Right atrium auricular region (tissue), 2 donors: ENCODE results near the gene SPAG4. TPM values are rescaled to one million over a fixed set of nuclear protein-coding genes. Genes with fewer than 3 reads are reported as not detected.

Experiments used
- DNase-seq: peaks from one replicate; pipeline ENCODE4 v3.0.0-alpha.2; 2019; ENCODE audit warnings: low spot score
- H3K27ac ChIP-seq, 2 donors: fragments of 200-600 bp; sonication (generic); 1 replicate in 1 of 2; 2 replicates in 1 of 2; pipeline ENCODE4 v1.5.1; 2016 to 2019
- H3K27me3 ChIP-seq, 2 donors: fragments of 200-600 bp; sonication (generic); one replicate each; pipeline versions ENCODE4 v1.5.1 to v1.6.0; 2017 to 2019
- H3K36me3 ChIP-seq: fragments of 200-600 bp; sonication (generic); one replicate; pipeline ENCODE4 v1.5.1; 2016
- H3K4me1 ChIP-seq, 2 donors: fragments of 200-600 bp; sonication (generic); one replicate each; pipeline versions ENCODE4 v1.5.1 to v1.6.0; 2017 to 2019
- H3K4me3 ChIP-seq, 2 donors: fragments of 200-600 bp; sonication (generic); 1 replicate in 1 of 2; 2 replicates in 1 of 2; pipeline ENCODE4 v1.5.1; 2017 to 2019; ENCODE audit warnings: mild to moderate bottlenecking in 1 of 2, moderate library complexity in 1 of 2
- H3K9me3 ChIP-seq, 2 donors: fragments of 200-600 bp; sonication (generic); one replicate each; pipeline ENCODE4 v1.5.1; 2019
- total RNA-seq, 2 donors: library from RNA; depleted of rRNA; stranded (reverse); fragments of >200 nt; gene quantifications; one replicate each; pipeline ENCODE4 v1.1.0, GENCODE V29; 2016
- TF ChIP-seq, protein P1 (sequence below), 2 donors: fragments of 200-600 bp; sonication (generic); IDR thresholded peaks; one replicate each; pipeline ENCODE4 v1.5.1; 2019; ENCODE audit warnings: antibody characterized with exemption in 2 of 2

SPAG4 gene
- total RNA-seq, 2 donors from 2014 or later: 4.6 to 5.5 TPM

DNA sequence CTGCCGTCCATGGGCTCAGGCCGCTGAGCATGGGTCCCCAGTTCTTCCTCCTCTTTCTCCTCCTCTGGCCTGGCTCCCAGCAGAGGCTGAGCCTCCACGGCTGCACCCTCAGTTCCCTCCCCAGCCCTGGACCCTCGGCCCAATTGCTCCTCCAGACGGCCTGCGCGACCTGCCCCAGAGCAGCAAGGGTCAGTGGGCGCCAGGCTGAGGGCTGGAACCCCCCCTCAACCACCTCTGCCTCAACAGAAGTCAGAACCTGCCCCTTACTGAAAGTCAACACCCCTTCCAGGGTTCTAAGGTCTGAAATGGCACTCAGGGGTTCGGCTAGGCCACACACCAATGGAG lies 15.9 kb upstream of the SPAG4 start:
- Histone ChIP-seq H3K36me3 (no peaks in the 10 kb centered on the region), H3K4me3 (no peak overlapping the region), H3K4me1 (peaks cover 0 to 20% of the 10 kb centered on the region in 2 donors), H3K27me3 (no peaks in the 10 kb centered on the region), H3K9me3 (no peaks in the 10 kb centered on the region), H3K27ac (no peak overlapping the region)
- no peak for DNase-seq
- TF ChIP-seq, protein P1, sequence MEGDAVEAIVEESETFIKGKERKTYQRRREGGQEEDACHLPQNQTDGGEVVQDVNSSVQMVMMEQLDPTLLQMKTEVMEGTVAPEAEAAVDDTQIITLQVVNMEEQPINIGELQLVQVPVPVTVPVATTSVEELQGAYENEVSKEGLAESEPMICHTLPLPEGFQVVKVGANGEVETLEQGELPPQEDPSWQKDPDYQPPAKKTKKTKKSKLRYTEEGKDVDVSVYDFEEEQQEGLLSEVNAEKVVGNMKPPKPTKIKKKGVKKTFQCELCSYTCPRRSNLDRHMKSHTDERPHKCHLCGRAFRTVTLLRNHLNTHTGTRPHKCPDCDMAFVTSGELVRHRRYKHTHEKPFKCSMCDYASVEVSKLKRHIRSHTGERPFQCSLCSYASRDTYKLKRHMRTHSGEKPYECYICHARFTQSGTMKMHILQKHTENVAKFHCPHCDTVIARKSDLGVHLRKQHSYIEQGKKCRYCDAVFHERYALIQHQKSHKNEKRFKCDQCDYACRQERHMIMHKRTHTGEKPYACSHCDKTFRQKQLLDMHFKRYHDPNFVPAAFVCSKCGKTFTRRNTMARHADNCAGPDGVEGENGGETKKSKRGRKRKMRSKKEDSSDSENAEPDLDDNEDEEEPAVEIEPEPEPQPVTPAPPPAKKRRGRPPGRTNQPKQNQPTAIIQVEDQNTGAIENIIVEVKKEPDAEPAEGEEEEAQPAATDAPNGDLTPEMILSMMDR (IDR thresholded peaks at IDR 0.05): no peak

DNA sequence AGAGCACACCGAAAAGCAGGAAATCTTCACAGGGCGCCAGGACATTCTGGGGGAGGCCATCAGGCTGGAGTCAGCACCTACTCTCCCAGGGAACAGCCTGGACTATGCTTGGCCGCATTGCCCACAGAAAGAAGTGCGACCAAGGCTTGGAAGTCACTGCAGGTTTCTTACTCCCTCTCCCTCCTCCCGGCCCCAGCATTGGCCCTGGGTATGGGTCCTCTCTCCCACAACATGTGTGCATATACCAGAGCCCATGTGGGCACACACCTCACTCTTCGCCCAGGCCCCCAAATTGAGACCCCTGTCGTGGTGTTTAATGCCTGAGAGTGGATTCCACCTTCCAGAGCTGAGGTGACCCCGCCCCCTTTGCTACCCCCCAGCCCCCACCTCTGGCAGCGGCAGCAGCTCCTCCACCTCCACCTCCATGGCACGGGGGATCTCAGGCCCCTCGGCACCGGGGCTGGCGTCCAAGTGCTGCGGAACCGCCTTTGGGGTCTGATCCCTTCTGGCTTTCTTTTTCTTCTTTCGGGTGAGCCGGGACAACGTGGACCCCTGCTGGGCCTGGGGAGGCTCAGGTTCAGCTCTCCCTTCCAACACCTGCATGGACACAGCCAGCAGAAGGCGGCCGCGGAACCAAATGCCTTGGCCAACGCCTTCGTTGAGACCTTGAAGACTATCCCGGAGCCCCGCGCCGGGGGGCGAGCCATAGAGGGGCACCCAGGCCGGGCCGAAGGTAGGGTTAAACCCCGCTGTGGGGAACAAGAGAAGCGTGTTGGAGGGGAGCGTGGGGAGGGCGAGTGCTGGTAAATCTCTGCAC lies 15.2 kb upstream of the SPAG4 start:
- Histone ChIP-seq H3K4me3 (peak overlapping the region; percentile 20 to 51), H3K27me3 (no peaks in the 10 kb centered on the region), H3K9me3 (no peaks in the 10 kb centered on the region), H3K36me3 (no peaks in the 10 kb centered on the region), H3K27ac (no peak overlapping the region), H3K4me1 (peaks cover 0 to 20% of the 10 kb centered on the region in 2 donors)
- no peak for DNase-seq
- TF ChIP-seq, protein P1 (IDR thresholded peaks at IDR 0.05): no peak

DNA sequence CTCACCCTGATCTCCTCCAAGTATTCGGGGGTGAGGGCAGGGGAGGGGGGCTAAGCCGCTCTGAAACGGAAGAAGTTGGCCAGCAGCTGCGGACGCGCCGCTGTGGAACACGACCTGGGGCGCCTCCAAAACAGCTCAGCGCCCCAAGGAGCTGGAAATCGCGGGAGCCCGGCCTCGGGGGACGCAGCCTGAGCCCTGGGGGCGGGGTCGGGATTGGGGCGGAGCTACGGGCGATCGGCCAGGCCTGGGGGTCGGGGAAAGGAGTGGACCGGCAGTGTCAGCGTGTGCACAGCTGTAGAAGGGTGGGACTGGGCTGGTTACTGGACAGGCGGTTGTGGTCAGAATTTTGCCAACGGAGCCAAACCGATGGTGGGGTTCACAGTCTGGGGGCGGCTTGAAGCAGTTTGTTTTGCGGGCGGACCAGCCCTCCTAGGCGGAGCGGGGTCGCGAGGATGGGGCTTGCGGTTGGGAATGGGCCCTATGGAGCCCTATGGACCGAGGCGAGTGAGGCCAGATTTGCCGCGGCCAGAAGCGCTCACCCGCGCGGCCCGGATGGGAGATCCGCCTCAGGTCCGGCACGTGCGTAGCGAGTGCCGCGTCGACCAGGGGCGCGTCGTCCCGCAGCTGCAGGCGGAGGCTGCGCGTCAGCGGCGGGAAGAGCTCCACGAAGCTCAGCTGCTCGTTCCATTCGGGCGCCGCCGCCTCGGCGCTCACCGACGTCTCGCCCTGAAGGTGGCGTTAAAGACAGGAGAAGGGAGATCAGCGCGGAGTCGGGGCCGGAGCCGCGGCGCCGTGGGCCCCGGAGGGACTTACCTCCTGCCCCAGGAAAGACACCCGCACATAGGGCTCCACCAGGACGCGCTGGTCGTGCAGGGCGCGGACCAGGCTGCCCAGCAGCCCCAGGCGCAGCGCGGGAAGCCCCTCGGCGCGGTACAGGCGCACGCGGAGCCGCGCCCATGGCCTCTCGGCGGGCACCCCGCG lies 14.3 kb upstream of the SPAG4 start:
- H3K36me3 ChIP-seq: no peaks in the 10 kb centered on the region
- H3K4me1 ChIP-seq: peaks cover 0 to 20% of the 10 kb centered on the region in 2 donors
- H3K27ac ChIP-seq: no peak overlapping the region
- no peaks in the 10 kb centered on the region for H3K27me3 ChIP-seq
- peak overlapping the region; percentile 20 to 51 for H3K4me3 ChIP-seq
- no peaks in the 10 kb centered on the region for H3K9me3 ChIP-seq
- TF ChIP-seq, protein P1 (IDR thresholded peaks at IDR 0.05): peak in 1 of 2 donors; percentile 66
- DNase-seq: peak; percentile 72

DNA sequence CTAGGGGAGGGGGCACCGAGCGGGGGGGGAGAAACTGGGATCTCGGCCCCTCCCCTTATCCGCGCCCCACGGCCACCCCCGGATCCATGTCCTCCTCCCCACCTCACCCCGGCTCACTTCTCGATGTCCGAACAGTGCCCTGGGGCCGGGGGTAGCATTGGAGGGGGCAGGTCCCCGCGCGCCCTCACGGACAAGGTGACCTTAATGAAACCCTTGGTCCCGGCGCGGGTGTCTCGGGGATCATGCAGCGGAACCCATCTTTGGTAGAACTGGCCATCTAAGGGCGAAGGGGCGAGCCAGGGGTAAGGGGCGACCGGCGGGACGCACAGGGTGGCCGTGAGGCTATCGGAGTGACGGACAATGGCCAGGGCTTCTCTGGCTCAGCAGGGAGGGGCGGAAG lies 13.6 kb upstream of the SPAG4 start:
- TF ChIP-seq, protein P1 (IDR thresholded peaks at IDR 0.05): no peak
- Histone ChIP-seq H3K4me3 (peak overlapping the region; percentile 20 to 51), H3K4me1 (peaks cover 0 to 20% of the 10 kb centered on the region in 2 donors), H3K36me3 (no peaks in the 10 kb centered on the region), H3K27ac (no peak overlapping the region), H3K9me3 (no peaks in the 10 kb centered on the region), H3K27me3 (no peaks in the 10 kb centered on the region)
- no peak for DNase-seq

DNA sequence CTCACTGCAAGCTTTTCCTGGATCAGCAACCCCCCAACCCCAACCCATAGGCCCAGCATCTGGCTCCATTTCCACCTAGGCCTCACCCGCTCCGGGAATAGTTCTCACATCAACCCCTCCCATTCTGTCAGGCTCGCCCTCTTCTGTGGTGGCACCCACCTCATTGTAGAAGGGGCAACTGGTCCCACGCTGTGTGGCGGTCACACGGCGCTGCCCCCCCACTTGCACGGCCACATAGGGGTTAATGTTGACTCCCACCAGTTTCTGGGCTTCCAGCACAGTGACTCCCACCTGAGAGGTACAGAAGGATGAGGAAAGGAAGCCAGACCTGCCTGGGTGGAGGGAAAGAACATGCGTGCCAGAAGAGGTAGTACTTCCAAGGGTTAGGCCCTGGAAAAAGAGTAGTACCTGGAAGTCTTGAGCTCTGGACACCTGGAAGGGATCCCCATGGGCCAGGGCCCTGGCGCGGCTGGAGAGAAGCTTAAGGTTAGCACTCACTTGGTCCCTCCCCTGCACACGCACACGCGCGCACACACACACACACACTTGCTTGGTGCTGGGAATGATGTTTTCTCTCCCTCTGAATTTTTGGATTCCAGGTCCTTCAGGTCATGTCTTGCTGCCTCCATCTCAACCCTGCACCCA lies 12.7 kb upstream of the SPAG4 start:
- TF ChIP-seq, protein P1 (IDR thresholded peaks at IDR 0.05): no peak
- no peak overlapping the region for H3K4me3 ChIP-seq
- no peaks in the 10 kb centered on the region for H3K36me3 ChIP-seq
- DNase-seq: no peak
- no peak overlapping the region for H3K27ac ChIP-seq
- peaks cover 0 to 20% of the 10 kb centered on the region in 2 donors for H3K4me1 ChIP-seq
- no peaks in the 10 kb centered on the region for H3K27me3 ChIP-seq
- no peaks in the 10 kb centered on the region for H3K9me3 ChIP-seq
